HG03520 (cell line): ENCODE data around the gene ZC3H18.

Experiments used
- ATAC-seq: cut with Tn5 transposase; IDR thresholded peaks from one replicate; pipeline ENCODE4 v1.9.1; 2021; ENCODE audit warnings: mild to moderate bottlenecking, moderate library complexity; ENCODE audit not compliant: unreplicated experiment

The ZC3H18 gene

DNA sequence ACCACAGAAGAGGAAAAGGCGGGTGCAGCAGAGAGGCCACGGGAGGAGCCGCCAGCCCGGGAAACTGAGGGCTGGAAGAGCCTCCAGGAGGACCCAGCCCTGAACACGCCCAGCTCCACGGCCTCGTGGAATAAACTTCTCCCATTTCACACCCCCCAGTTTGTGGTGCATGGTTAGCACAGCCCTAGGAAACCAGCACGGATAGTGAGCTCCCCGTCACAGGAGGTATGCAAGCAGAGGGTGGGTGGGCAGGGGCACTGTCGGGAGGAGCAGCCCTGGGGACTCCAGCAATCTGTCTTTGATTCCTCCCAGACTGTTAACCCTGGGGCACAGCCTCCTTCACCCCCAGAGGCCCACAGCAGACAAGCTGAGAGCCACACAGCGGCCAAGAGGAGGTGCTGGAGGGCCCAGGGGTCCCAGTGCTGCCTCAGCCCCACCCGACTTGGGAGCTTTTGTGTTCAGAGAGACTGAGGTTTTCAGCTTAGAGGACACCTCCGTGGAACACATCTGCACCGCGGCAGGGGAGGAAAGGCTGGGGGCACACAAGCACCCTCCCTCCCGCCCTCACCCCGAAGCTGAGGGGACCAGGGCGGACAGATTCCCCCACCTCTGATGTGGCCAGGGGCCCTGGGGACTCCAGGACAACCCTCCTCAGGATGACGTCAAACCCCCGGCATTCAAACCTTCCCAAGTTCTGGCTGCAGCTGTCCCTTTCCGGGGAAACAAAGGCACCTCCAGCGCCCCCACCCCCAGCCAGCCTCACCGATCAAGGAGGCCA lies 66.5 kb downstream of the ZC3H18 start:
- ATAC-seq: no peak

DNA sequence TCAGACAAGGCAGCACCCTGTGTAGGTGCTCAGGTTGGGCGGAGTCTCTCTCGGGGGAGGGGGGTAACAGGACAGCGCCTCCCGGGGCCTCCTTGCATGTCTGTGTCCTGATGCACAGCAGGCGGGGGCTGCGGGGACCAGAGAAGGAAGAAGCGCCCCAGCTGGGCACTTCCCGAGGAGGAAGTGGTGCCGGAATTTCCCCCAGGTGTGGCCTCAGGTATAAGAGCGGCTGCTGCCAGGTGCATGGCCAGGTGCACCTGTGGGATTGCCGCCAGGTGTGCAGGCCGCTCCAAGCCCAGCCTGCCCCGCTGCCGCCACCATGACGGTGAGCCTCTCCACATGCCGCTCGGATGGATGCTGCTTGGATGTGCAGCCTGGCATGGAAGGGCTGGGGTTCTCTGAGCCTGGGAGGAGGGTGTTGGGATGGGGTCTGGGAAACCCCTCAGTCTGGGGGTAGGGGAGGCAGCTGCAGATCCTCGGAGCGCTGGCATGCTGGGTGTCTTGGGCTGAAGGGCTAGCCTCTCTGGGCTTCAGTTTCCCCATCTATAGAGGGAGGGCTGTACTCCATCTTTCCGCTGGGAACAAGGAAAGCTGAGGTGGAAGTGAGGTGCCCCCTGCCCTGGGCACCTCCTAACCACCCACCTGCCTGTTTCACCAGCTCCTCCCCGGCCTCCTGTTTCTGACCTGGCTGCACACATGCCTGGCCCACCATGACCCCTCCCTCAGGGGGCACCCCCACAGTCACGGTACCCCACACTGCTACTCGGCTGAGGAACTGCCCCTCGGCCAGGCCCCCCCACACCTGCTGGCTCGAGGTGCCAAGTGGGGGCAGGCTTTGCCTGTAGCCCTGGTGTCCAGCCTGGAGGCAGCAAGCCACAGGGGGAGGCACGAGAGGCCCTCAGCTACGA lies 68.4 kb downstream of the ZC3H18 start, which contains the start of gene IL17C:
TSS of gene IL17C (plus strand) at position 250 of the 908 bp plus-strand sequence. CDS start at position 320, 70 bp downstream.
- no peak for ATAC-seq

DNA sequence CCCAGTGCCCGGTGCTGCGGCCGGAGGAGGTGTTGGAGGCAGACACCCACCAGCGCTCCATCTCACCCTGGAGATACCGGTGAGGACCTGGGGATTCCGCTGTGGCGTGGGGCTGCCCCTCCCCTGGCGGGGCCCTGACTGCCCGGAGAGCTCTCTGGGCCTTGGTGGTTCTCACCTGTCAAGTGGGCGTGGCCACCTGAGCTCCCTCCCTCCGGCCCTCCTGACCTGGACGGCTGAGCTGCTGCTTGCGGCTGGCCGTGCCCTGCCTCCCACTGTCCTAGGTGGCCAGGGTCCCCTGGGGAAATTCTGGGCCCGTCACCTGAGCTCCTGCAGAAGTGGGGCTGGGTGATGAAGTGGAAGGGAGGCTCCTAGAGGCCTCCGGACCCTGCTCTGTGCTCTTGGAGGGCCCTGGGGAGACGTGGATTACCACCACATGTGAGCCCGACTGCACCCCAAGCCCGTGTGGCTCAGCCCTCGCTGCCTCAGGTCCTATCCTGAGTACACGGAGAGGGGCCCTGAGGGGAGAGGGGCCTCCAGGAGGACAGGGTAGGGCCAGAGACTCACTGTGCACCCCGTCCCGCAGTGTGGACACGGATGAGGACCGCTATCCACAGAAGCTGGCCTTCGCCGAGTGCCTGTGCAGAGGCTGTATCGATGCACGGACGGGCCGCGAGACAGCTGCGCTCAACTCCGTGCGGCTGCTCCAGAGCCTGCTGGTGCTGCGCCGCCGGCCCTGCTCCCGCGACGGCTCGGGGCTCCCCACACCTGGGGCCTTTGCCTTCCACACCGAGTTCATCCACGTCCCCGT lies 69.2 kb downstream of the ZC3H18 start:
- no peak for ATAC-seq

DNA sequence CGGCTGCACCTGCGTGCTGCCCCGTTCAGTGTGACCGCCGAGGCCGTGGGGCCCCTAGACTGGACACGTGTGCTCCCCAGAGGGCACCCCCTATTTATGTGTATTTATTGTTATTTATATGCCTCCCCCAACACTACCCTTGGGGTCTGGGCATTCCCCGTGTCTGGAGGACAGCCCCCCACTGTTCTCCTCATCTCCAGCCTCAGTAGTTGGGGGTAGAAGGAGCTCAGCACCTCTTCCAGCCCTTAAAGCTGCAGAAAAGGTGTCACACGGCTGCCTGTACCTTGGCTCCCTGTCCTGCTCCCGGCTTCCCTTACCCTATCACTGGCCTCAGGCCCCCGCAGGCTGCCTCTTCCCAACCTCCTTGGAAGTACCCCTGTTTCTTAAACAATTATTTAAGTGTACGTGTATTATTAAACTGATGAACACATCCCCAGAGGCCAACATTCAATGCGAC lies 69.9 kb downstream of the ZC3H18 start:
- ATAC-seq: no peak

DNA sequence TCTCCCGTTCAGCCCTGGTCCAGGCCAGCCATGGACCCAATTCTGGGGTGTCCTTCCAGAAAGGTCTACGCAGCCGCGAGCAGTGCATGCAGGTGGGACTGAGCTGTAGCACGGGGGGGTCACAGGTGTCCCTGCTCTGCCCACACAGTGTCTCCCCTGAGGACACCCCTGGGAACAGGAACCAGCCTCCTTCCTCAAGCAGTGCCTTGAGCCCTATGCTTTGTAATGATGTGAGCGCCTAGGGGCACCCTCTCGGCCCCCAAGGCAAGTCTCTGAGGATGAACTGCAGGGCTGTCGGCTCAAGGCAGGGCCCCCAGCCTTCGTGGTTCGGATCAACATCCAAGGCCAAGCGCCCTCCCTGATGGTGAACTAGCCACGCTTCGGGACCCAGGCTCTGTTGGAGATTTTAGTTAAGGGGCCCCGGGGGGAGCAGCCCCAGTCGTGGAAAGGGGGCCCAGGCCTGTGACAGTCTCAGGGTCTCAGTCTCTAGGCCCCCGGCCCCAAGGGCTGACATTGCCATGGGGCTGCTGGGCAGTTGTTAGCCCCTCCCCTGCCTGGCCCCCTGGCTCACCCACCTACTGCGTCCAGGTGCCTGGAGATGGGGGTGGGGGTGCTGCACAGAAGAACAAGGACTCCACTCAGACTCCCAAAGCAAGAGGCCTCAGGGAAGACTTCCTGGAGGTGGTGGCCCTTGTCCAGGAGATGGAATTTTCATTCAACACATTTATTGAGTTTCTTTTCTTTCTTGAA lies 70.5 kb downstream of the ZC3H18 start:
- ATAC-seq: no peak

DNA sequence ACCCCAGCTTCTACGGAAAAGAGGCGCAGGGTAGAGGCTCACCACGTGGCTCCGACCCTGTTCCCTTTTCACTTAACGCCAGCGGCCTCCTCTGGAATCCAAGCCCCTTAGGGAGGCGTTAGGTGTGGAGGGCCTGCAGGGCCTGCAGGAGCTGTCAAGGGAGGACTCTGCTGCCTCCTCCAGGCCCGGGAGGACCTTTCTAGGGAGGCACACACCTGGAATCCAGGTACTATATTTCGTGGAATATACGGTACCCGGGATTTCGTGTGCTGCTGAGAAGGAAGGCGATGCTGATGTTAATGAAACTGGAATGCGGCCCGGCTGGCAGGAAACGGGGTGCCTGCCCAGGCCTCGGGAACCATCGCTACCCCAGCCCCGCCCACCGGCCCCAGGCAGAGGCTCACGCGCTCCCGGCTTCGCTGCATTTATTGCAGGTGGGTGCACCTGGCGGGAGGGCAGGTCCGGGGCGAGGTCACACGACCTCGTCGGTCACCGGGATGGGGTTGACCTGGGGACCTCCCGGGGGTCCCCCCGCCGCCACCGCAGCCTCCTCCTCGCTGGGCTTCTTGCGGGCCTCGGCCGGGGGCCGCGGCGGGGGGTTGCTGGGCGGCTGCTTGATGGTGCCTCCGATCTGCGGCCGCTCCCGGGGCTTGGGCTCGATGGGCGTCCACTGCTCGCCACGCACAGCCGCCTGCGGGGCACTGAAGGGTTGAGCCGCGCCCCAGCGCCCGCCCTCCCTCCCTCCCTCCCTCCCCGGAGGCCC lies 72.9 kb downstream of the ZC3H18 start:
- ATAC-seq: no peak

DNA sequence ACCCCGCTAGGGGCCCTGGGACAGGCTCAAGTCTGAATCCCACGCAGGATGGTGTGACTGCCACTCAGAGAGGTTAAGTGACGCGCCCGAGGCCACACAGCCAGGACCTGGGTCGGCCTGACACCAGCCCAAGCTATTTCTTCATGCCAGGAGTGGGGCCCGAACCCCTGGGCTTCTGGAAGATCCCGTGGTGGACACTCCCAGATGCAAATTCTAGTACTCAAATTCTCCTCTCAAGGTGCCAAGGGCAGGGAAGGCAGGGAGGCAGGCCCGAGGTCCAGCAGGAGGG lies 73.4 kb downstream of the ZC3H18 start:
- ATAC-seq: no peak

DNA sequence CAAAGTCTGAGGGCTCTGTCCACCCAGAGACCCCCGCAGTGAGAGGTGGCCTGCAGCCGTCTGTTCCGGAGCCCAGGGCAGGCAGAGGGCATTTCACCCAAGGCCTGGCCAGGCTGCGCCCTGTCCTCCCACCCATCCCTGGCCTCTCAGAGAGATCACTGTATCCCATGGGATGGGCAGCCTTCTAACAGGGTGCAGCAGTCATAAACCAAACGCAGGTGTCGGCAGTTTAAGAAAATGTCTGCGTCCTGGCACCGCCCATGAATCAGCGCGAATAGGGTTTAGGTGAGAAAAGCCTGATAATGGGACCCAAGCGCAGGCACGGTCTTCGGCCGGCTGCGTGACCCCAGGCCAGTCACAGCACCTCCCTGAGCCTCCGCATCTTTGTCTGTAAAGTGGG lies 75.3 kb downstream of the ZC3H18 start:
- no peak for ATAC-seq

DNA sequence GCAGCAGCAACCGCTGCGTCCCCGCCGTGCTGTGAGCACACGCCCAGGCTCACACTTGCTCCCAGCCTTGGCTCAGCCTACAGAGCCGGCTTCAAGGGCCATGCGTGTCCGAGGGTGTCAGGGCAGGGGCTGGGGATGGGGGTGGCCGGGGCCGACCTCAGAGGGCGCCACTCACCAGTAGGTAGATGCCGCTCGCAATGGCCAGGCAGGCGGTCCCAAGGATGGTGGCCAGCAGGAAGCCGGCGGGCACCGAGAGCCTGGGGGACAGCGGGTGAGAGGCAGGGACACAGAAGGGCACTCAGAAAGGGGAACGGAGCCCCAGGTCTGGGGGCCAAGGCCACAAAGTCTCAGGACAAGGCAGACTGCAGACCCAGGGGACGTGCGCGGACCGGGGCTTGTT lies 75.7 kb downstream of the ZC3H18 start:
- no peak for ATAC-seq

DNA sequence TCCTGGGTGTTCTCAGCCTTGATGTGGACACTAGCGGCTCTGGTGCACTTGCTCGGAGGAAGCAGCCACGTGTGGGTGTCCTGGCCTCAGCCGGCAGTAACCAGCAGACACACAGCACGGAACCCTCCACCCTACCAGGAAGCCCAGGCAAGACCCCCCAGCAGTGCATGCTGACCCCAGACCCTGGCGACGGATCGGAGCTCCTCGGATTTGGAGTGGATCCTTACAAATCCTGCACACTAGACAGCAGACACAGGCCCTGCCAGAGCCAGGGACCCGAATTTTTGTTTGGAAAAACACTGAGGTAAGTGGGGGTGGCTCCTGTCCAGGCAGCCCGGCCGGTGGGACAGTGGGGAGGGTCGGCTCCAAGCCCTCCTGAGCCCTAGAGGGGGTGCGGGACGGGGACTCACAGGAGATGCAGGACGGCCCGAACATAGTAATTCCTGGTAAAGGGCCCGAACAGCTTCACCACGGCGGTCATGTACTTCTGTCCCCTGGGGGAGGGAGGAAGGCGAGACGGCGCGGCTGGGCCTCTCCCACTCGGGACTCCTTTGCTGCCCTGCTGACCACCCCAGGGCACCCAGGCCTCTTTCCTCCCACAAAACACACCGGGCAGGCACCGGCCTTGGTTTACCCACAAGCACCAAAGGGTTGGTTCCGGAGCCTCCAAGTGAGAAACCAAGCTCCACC lies 76.3 kb downstream of the ZC3H18 start:
- no peak for ATAC-seq

DNA sequence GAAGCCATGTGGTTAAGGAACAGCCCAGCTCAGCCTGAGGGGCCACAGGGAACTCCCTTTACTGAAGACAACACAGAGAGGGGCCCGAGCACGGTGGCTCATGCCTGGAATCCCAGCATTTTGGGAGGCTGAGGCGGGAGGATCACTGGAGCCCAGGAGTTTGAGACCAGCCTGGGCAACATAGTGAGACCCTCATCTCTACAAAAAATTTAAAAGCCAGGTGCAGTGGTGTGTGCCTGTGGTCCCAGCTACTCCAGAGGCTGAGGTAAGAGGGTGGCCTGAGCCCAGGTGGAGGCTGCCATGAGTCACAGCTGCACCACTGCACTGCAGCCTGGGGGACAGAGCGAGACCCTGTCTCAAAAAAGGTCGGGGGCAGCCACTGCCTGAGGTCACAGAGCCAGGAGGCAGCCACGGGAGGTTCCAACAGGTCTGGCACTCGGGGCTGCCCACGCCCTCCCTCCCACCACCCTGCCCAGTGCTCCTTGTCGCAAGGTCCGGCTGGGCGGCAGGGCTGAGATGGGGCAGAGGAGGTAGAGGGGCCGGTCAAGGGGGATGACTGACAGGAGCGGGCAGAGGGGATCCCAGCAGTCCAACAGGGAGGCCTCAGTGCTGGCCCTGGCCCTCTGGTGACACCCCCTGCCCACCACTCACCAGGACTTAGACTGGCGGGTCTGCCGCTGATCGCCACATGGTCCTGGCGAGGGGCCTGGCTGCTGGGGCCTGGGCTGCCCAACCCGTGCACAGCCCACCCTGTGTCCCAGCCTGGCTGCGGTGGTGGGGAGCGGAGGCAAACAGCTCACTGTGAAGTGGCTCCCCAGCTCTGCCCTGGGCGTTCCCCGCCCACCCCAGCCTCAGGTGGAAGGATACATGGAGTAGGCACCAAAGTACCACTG lies 77.2 kb downstream of the ZC3H18 start:
- no peak for ATAC-seq

DNA sequence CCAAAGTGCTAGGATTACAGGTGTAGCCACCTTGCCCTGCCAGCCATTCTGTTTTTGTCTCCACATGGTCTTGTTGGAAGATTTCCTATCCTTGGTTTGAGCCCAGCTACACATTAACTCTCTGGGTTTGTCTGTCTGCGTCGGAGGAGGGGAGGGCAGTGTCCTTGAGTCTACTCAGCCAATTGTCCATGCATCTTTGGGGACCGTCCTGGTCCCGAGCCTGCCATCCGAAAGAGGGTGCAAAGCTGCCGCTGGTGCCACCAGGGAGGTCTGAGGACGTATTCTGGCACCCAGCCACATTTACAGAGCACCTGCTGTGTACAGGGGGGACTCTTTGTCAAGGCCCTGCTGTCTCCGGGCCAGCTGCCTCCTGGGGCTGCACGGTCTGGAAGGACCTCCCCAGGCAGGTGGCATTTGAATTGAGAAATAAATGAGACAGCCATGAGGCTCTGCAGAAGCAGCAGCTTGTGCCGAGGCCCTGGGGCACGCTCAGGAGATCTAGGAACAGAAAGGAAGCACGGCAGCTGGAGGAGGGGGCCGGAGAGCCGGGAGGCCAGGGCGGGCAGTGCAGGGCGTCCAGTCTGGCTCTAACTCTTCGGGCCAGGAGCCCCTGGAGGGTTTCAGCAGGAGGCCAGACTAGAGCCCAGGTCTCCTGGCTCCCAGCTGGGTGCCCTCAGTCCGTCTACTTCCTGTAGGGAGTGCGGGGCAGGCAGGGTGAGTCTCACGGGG lies 79.2 kb downstream of the ZC3H18 start:
- no peak for ATAC-seq

DNA sequence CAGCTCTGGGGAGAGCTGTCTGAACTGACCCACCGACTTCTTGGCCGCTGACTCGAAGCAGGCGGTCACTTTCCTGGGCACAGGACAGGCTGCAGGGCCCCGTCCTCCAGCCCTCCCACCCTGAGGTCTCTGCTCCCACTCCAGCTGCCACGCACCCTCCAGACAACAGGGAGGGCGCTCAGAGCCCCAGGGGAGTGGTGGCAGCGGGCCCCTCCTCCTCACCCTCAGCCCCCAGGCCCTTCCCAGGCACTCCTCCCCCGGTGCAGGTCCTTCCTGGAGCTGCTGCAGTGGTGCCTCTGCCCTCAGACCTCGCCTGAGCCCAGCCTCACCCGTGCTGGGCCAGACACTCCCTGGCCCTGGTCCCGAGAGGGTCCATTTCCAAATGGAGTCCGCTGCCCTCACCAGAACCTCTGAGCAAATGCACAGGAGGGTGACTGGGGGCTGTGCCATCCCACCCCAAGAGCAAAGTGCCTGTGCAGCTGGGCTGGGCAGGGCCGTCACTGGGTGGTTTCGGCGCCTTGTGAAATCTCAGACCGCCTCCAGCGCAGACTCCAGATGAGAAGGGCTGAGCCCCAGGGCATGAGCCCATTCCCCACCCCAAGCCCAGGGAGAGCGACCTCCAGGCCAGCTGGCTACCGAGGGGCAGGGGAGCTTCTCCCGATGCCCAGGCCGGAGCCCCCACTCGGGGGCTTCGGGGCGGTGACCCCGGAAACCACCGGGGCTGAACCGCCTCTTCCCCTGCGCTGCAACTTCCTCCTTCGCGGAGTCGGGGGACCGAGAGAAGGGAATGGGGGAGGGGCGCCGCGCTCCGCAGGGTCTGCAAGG lies 79.9 kb downstream of the ZC3H18 start:
- ATAC-seq: peak; percentile 16

DNA sequence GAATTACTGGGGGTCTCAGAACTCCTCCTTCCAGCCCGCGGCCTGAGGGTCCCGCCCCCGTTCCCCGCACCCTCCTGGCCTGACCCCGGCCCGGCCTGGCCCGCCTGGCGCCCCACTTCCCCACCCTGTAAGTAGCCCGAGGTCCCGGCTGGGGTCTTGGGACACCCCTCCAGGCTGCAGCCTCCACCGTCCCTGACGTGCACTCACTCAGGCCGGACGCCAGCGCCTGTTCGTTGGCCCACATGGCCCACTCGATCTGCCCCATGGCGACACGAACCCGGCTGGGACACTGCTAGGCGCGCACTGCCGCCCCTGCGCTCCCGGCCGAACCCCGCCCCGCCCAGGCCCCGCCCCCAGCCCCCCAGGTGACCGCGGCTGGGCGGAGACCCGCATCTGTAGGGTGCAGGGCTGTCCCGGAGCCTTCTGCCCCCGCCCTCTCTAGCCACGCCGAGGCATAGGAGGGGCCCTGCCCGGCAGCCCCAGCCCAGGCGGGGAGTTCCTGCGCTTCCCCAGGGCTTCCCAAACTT lies 80.6 kb downstream of the ZC3H18 start, which contains the start of gene CYBA:
TSS of gene CYBA (minus strand) at position 305 of the 527 bp plus-strand sequence. CDS start at position 265, 40 bp downstream.
- peak; percentile 56 for ATAC-seq

DNA sequence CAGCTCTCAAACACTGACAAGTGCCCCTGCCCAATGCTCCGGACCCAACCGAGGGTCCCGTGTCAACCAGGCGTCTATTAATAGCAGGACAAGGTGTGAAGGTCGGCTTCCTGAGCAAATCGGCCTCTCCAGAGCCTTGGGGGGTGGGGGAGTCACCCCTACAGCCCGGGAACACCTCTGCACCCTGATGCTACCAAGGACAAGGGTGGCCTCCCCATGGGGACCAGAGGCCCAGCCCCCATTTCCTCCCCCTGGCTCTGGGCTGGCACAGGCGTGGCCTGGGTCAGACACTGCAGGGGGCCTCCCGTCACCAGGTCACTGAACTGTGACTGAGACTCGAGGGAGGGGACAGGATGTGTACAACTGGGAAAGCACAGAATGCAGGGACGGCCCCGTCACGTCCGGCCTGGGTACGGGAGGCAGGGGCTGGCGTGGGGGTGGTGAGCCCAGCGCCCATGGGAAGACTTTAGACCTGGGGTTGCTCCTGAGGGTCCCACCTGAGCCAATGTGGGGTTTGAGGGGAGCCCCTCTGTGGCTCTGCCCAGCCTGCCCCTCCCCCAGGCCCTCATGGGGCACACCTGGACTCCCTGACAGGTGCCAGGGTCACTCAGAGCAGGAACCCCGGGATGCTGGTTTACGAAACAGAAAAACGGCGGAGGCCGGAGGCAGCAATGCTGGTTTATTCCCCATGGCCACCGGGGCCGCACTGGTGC lies 81.2 kb downstream of the ZC3H18 start:
- peak; percentile 61 for ATAC-seq
